HG02588 (cell line): ENCODE data around the gene KRTAP5-7.
"Not testable (repeated sequence)": the region's sequence is repeated elsewhere in the genome, so short reads cannot be mapped to it uniquely, and the experiment has no call there.

Source experiments
- ATAC-seq: cut with Tn5 transposase; IDR thresholded peaks from one replicate; pipeline ENCODE4 v1.9.1; 2021; ENCODE audit warnings: mild to moderate bottlenecking, moderate library complexity; ENCODE audit not compliant: unreplicated experiment

Gene KRTAP5-7

GRCh38 chr11:71532036-71532610, 5.1 kb downstream of the KRTAP5-7 start:
- no peak for ATAC-seq

- ATAC-seq: not testable (repeated sequence)
Observed at GRCh38 chr11:71534711-71535608, 7.9 kb downstream of the KRTAP5-7 start.

- ATAC-seq: no peak
Observed at GRCh38 chr11:71535825-71536224, 8.8 kb downstream of the KRTAP5-7 start.

- no peak for ATAC-seq
Observed at GRCh38 chr11:71537537-71537936, 10.5 kb downstream of the KRTAP5-7 start.

GRCh38 chr11:71537977-71538665, 11.1 kb downstream of the KRTAP5-7 start, which contains the start of gene KRTAP5-8:
KRTAP5-8 (plus strand) TSS chr11:71538025; CDS start chr11:71538056, 31 bp downstream.
- ATAC-seq: not testable (repeated sequence)

- no peak for ATAC-seq
Observed at GRCh38 chr11:71538666-71538990, 11.6 kb downstream of the KRTAP5-7 start.

- no peak for ATAC-seq
Observed at GRCh38 chr11:71539017-71539416, 11.9 kb downstream of the KRTAP5-7 start.

GRCh38 chr11:71539971-71540370, 12.9 kb downstream of the KRTAP5-7 start:
- not testable (repeated sequence) for ATAC-seq

- not testable (repeated sequence) for ATAC-seq
Observed at GRCh38 chr11:71540521-71541304, 13.6 kb downstream of the KRTAP5-7 start.

- ATAC-seq: no peak
Observed at GRCh38 chr11:71542382-71542781, 15.3 kb downstream of the KRTAP5-7 start.

GRCh38 chr11:71542879-71543777, 16.1 kb downstream of the KRTAP5-7 start:
- ATAC-seq: no peak

- ATAC-seq: no peak
Observed at GRCh38 chr11:71543866-71544265, 16.8 kb downstream of the KRTAP5-7 start.

- ATAC-seq: no peak
Observed at GRCh38 chr11:71544525-71545214, 17.6 kb downstream of the KRTAP5-7 start.

GRCh38 chr11:71545405-71545966, 18.4 kb downstream of the KRTAP5-7 start:
- no peak for ATAC-seq

- ATAC-seq: no peak
Observed at GRCh38 chr11:71548120-71548519, 21.1 kb downstream of the KRTAP5-7 start, which contains the start of gene KRTAP5-9. KRTAP5-9 (plus strand) TSS chr11:71548420; CDS start chr11:71548658, 238 bp downstream.

GRCh38 chr11:71548716-71549151, 21.7 kb downstream of the KRTAP5-7 start:
- no peak for ATAC-seq

- no peak for ATAC-seq
Observed at GRCh38 chr11:71551711-71552110, 24.6 kb downstream of the KRTAP5-7 start.

GRCh38 chr11:71554996-71555395, 27.9 kb downstream of the KRTAP5-7 start:
- no peak for ATAC-seq

- ATAC-seq: no peak
Observed at GRCh38 chr11:71555508-71555907, 28.4 kb downstream of the KRTAP5-7 start.
